ENCODE data around the gene STARD3NL.
"Not testable (repeated sequence)": the region's sequence is repeated elsewhere in the genome, so short reads cannot be mapped to it uniquely, and the experiment has no call there.

Gene STARD3NL, protein sequence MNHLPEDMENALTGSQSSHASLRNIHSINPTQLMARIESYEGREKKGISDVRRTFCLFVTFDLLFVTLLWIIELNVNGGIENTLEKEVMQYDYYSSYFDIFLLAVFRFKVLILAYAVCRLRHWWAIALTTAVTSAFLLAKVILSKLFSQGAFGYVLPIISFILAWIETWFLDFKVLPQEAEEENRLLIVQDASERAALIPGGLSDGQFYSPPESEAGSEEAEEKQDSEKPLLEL

GRCh38 chr7:38178004-38178694 lies at the start of gene STARD3NL:
TSS of gene STARD3NL (plus strand) at chr7:38178245. CDS start at chr7:38207505, 29,260 bp downstream.
- in situ Hi-C loops (cut with MboI; ENCODE audit: low sequenced_read_pairs): no loop called here

- in situ Hi-C loops (cut with MboI; ENCODE audit: low sequenced_read_pairs): no loop called here
Measured at GRCh38 chr7:38129162-38129561, 48.9 kb upstream of the STARD3NL start.

GRCh38 chr7:38129579-38129978 lies 48.5 kb upstream of the STARD3NL start:
- in situ Hi-C loops (cut with MboI; ENCODE audit: low sequenced_read_pairs): no loop called here

GRCh38 chr7:38138171-38138570 lies 39.9 kb upstream of the STARD3NL start:
- in situ Hi-C loops (cut with MboI; ENCODE audit: low sequenced_read_pairs): no loop called here

GRCh38 chr7:38141187-38141586 lies 36.9 kb upstream of the STARD3NL start:
- in situ Hi-C loops (cut with MboI; ENCODE audit: low sequenced_read_pairs): no loop called here

GRCh38 chr7:38142736-38143135 lies 35.3 kb upstream of the STARD3NL start:
- in situ Hi-C loops (cut with MboI; ENCODE audit: low sequenced_read_pairs): no loop called here

DNA sequence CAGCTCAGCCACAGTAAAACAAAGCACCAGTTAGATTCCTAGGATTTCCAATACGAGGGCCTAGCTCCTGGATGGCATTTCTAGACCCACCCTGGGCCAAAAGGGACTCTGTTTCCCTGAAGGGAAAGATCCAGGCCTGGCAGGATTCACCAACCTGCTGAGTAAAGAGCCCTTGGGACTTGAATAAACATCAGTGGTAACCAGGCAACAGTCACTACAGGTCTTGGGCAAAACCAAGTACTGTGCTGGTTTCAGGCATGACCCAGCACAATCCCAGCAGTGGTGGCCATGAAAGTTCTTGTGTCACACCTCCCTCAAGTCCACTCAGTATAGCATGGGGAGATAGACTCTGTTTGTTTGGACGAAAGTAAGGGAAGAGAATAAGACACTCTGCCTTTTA lies 31.0 kb upstream of the STARD3NL start:
- in situ Hi-C loops (cut with MboI; ENCODE audit: low sequenced_read_pairs): no loop called here

GRCh38 chr7:38151556-38151955 lies 26.5 kb upstream of the STARD3NL start:
- in situ Hi-C loops (cut with MboI; ENCODE audit: low sequenced_read_pairs): no loop called here

DNA sequence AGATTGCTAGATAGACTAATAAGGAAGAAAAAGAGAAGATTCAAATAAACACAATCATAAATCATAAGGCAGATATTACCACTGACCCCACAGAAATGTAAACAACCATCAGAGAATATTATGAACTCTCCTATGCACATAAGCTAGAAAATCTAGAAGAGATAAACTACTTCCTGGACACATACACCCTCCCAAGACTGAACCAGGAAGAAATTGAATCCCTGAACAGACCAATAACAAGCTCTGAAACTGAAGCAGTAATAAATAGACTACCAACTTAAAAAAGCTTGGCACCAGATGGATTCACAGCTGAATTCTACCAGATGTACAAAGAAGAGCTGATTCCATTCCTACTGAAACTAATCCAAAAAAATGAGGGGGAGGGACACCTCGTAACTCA lies 24.5 kb upstream of the STARD3NL start:
- in situ Hi-C loops (cut with MboI; ENCODE audit: low sequenced_read_pairs): no loop called here

DNA sequence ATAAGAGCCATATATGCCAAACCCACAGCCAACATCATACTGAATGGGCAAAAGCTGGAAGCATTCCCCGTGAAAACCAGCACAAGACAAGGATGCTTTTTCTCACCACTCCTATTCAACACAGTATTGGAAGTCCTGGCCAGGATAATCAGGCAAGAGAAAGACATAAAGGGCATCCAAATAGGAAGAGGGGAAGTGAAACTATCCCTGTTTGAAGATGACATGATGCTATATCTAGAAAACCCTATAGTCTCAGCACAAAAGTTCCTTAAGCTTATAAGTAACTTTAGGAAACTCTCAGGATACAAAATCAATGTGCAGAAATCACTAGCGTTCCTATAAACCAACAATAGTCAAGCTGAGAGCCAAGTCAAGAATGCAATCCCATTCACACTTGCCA lies 23.8 kb upstream of the STARD3NL start:
- in situ Hi-C loops (cut with MboI; ENCODE audit: low sequenced_read_pairs): no loop called here

GRCh38 chr7:38160003-38160571 lies 18.0 kb upstream of the STARD3NL start:
- in situ Hi-C loops (cut with MboI; ENCODE audit: low sequenced_read_pairs): no loop called here

GRCh38 chr7:38162036-38162435 lies 16.0 kb upstream of the STARD3NL start:
- in situ Hi-C loops (cut with MboI; ENCODE audit: low sequenced_read_pairs): no loop called here

DNA sequence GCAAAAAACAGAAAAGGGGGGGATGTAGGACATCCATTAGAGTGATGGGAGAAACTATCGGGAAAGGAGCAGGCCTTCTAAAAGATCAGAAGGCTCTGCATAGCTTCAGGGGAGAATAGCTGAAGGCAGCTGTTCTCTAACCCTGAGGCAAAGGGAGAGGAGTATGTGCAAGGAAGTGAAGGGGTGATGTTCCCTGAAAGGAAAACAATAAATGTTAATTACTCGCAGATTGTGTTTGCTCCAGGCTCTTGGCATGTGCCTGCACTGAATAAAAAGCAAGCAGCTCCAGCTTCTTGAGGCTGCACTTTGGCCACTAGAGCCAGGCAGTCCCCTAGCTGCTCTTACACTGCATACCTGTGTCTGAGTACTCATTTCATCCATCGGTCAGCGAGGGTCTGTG lies 14.4 kb upstream of the STARD3NL start:
- in situ Hi-C loops (cut with MboI; ENCODE audit: low sequenced_read_pairs): no loop called here

- in situ Hi-C loops (cut with MboI; ENCODE audit: low sequenced_read_pairs): no loop called here
Measured at GRCh38 chr7:38168890-38169570, 9.0 kb upstream of the STARD3NL start.

DNA sequence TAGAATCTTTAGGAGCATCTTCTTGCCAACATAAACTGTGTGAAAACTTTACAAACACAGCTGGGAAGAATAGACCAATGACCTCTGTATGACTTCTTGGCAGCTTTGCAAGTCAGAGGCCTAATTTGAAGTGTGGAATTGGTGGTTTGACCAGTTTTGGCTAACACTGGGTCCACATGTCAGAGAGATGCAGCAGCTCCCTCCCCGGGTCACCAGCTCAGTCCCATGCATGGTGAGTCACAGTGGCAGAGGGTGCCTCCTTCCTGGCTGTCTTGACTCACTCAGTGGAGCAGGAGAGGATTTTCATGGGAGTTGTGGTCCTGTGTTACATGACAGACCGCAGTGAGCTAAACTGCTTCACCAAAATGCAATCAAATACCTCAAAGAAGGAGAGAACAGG lies 8.2 kb upstream of the STARD3NL start:
- in situ Hi-C loops (cut with MboI; ENCODE audit: low sequenced_read_pairs): no loop called here

- in situ Hi-C loops (cut with MboI; ENCODE audit: low sequenced_read_pairs): no loop called here
Measured at GRCh38 chr7:38171623-38172391, 6.2 kb upstream of the STARD3NL start.

DNA sequence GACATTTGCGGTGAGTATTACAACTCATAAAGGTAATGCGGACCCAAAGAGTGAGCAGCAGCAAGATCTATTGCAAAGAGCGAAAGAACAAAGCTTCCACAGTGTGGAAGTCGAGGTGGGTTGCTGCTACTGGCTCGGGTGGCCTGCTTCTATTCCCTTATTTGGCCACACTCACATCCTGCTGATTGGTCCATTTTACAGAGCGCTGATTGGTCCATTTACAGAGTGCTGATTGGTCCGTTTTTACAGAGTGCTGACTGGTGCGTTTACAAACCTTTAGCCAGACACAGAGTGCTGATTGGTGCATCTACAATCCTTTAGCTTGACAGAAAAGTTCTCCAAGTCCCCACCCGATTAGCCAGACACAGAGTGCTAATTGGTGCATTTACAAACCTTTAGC lies 2.5 kb upstream of the STARD3NL start:
- in situ Hi-C loops (cut with MboI; ENCODE audit: low sequenced_read_pairs): not testable (repeated sequence)

- in situ Hi-C loops (cut with MboI; ENCODE audit: low sequenced_read_pairs): no loop called here
Measured at GRCh38 chr7:38177621-38178003, 433 bp upstream of the STARD3NL start.

GRCh38 chr7:38178695-38179344 lies 775 bp downstream of the STARD3NL start:
- in situ Hi-C loops (cut with MboI; ENCODE audit: low sequenced_read_pairs): no loop called here

GRCh38 chr7:38179776-38180226 lies 1.8 kb downstream of the STARD3NL start:
- in situ Hi-C loops (cut with MboI; ENCODE audit: low sequenced_read_pairs): no loop called here
